HepG2 (cell line): ENCODE data around the gene ANKS1A. TPM values are rescaled to one million over a fixed set of nuclear protein-coding genes. Genes with fewer than 3 reads are reported as not detected.

Experiments used
- ARNTL ChIP-seq: sonication (generic); formaldehyde crosslinking; IDR thresholded peaks from 2 replicates; pipeline ENCODE4 v1.4.0; 2020; ENCODE audit warnings: mild to moderate bottlenecking, missing genetic modification reagents
- ATAD3A ChIP-seq: sonication (generic); formaldehyde crosslinking; IDR thresholded peaks from 2 replicates; pipeline ENCODE4 v1.4.0; 2020; ENCODE audit warnings: missing genetic modification reagents
- CREM ChIP-seq, 2 experiments: sonication (generic) in 1 of 2; formaldehyde crosslinking in 1 of 2; IDR thresholded peaks; 2 replicates each; pipeline versions ENCODE4 v1.4.0 to v1.6.1; 2016 to 2020; ENCODE audit warnings: antibody characterized with exemption in 1 of 2, mild to moderate bottlenecking in 1 of 2, missing genetic modification reagents in 1 of 2
- EEA1 ChIP-seq: sonication (generic); formaldehyde crosslinking; IDR thresholded peaks from 2 replicates; pipeline ENCODE4 v1.5.1; 2020; ENCODE audit warnings: mild to moderate bottlenecking, missing genetic modification reagents, borderline replicate concordance
- EED ChIP-seq: sonication (generic); formaldehyde crosslinking; IDR thresholded peaks from 2 replicates; pipeline ENCODE4 v1.5.0; 2020; ENCODE audit warnings: mild to moderate bottlenecking, missing genetic modification reagents
- GMEB1 ChIP-seq: sonication (generic); formaldehyde crosslinking; IDR thresholded peaks from 2 replicates; pipeline ENCODE4 v1.5.1; 2020; ENCODE audit warnings: missing genetic modification reagents, mild to moderate bottlenecking, borderline replicate concordance
- KAT2B ChIP-seq: fragments of 150-350 bp; IDR thresholded peaks from 2 replicates; pipeline ENCODE4 v1.6.1; 2014; ENCODE audit warnings: low read depth, low read length, borderline replicate concordance
- MNT ChIP-seq: fragments of 450-650 bp; IDR thresholded peaks from 2 replicates; pipeline ENCODE4 v1.6.1; 2016
- MTA1 ChIP-seq: sonication (generic); formaldehyde crosslinking; IDR thresholded peaks from 2 replicates; pipeline ENCODE4 v1.4.0; 2020; ENCODE audit warnings: missing genetic modification reagents, mild to moderate bottlenecking, borderline replicate concordance
- RAD21 ChIP-seq: fragments of 450-650 bp; formaldehyde crosslinking; IDR thresholded peaks from 2 replicates; pipeline ENCODE4 v1.5.0; 2020; ENCODE audit warnings: mild to moderate bottlenecking
- RNF219 ChIP-seq: sonication (generic); formaldehyde crosslinking; IDR thresholded peaks from 2 replicates; pipeline ENCODE4 v1.5.0; 2020; ENCODE audit warnings: mild to moderate bottlenecking, missing genetic modification reagents
- SMAD3 ChIP-seq: sonication (generic); formaldehyde crosslinking; IDR thresholded peaks from 2 replicates; pipeline ENCODE4 v1.4.0; 2020; ENCODE audit warnings: missing genetic modification reagents
- ZBTB14 ChIP-seq: sonication (generic); formaldehyde crosslinking; IDR thresholded peaks from 2 replicates; pipeline ENCODE4 v1.4.0; 2020; ENCODE audit warnings: missing genetic modification reagents
- ZFP82 ChIP-seq: sonication (generic); formaldehyde crosslinking; IDR thresholded peaks from 2 replicates; pipeline ENCODE4 v1.5.1; 2020; ENCODE audit warnings: mild to moderate bottlenecking, missing genetic modification reagents, borderline replicate concordance
- ZKSCAN8 ChIP-seq: IDR thresholded peaks from 2 replicates; pipeline ENCODE4 v1.6.1; 2016; ENCODE audit warnings: borderline replicate concordance, missing genetic modification reagents, missing compliant biosample characterization
- ZMAT3 ChIP-seq: sonication (generic); formaldehyde crosslinking; conservative IDR thresholded peaks from 2 replicates; pipeline ENCODE4 v1.7.0; 2021; ENCODE audit warnings: missing genetic modification reagents
- ZNF280B ChIP-seq: sonication (generic); formaldehyde crosslinking; IDR thresholded peaks from 2 replicates; pipeline ENCODE4 v1.5.0; 2020; ENCODE audit warnings: missing genetic modification reagents, mild to moderate bottlenecking, borderline replicate concordance
- ZNF496 ChIP-seq: sonication (generic); formaldehyde crosslinking; IDR thresholded peaks from 2 replicates; pipeline ENCODE4 v1.8.1; 2023; ENCODE audit warnings: mild to moderate bottlenecking, moderate library complexity, missing genetic modification reagents; ENCODE audit not compliant: insufficient replicate concordance
- ZNF670 ChIP-seq: sonication (generic); formaldehyde crosslinking; IDR thresholded peaks from 2 replicates; pipeline ENCODE4 v1.8.0; 2022; ENCODE audit warnings: mild to moderate bottlenecking, missing genetic modification reagents, borderline replicate concordance
- ZNF672 ChIP-seq: sonication (generic); formaldehyde crosslinking; IDR thresholded peaks from 2 replicates; pipeline ENCODE4 v1.8.1; 2022; ENCODE audit warnings: missing genetic modification reagents
- ZNF780A ChIP-seq: sonication (generic); formaldehyde crosslinking; IDR thresholded peaks from 2 replicates; pipeline ENCODE4 v1.8.0; 2022; ENCODE audit warnings: mild to moderate bottlenecking, missing genetic modification reagents, moderate library complexity
- polyA plus RNA-seq, 8 experiments: library from polyadenylated mRNA; depleted of rRNA in 3 of 8; stranded (reverse) in 7 of 8; unstranded in 1 of 8; fragments of >200 nt; fragmentation: Illumina TruSeq in 4 of 8; extraction: Trizol in 4 of 8; gene quantifications; 2 replicates each; pipeline versions ENCODE4 v1.2.1 to v1.2.3, GENCODE V29; 2011 to 2016; ENCODE audit warnings: low read depth in 4 of 8, missing spikeins in 1 of 8, mixed read lengths in 1 of 8; ENCODE audit not compliant: insufficient read depth in 1 of 8
- total RNA-seq, 5 experiments: library from RNA; depleted of rRNA; stranded (reverse); fragments of >200 nt; fragmentation: Illumina TruSeq; extraction: Trizol; gene quantifications; 2 replicates each; pipeline ENCODE4 v1.2.3, GENCODE V29; 2016; ENCODE audit warnings: low read depth in 1 of 5

ANKS1A gene
- total and polyA plus RNA-seq, 2 of the 13 experiments (the other 11 are each of a cell fraction or from before 2014, with no cell fraction given) = 7.2 to 15.1 TPM

- peak; percentile 68 for TF ChIP-seq MNT
- peak; percentile 90 for TF ChIP-seq CREM (IDR thresholded peaks at IDR 0.05)
- TF ChIP-seq CREM (CRISPR knock-in tag; IDR thresholded peaks at IDR 0.05) = peak; percentile 62; the same call in 1 of the 2 replicates
- no peak for TF ChIP-seq EED (CRISPR knock-in tag)
- no peak for TF ChIP-seq ZBTB14
- no peak; the same call in 1 of the 2 replicates for TF ChIP-seq ZNF672 (CRISPR knock-in tag)
- peak; percentile 82; the same call in 1 of the 2 replicates for TF ChIP-seq MTA1
- TF ChIP-seq KAT2B = 0 out of 2 replicates have a peak, but pooled peaks have one; percentile 0
- TF ChIP-seq ZNF496 (CRISPR knock-in tag) = no peak
- TF ChIP-seq EEA1 (CRISPR knock-in tag) = no peak
- no peak for TF ChIP-seq ZNF670 (CRISPR knock-in tag)
- no peak for TF ChIP-seq ATAD3A (CRISPR knock-in tag)
- TF ChIP-seq GMEB1 (CRISPR knock-in tag) = peak; percentile 98
- TF ChIP-seq ZFP82 (CRISPR knock-in tag) = no peak
- peak; percentile 58 for TF ChIP-seq ARNTL
- TF ChIP-seq RNF219 (CRISPR knock-in tag) = no peak
- no peak for TF ChIP-seq SMAD3 (CRISPR knock-in tag)
- TF ChIP-seq ZNF780A (CRISPR knock-in tag) = no peak
- peak; percentile 54; the same call in 1 of the 2 replicates for TF ChIP-seq ZNF280B (CRISPR knock-in tag)
- no peak; the same call in 1 of the 2 replicates for TF ChIP-seq ZMAT3 (CRISPR knock-in tag)
- TF ChIP-seq RAD21 (CRISPR knock-in tag) = no peak
- no peak for TF ChIP-seq ZKSCAN8 (CRISPR knock-in tag)
Observed at GRCh38 chr6:34888874-34889555, at the start of gene ANKS1A (continued).
